Transverse colon (tissue), 3 donors: Measurements from ENCODE around the gene EMX1.

ENCODE experiments used
- CTCF ChIP-seq, 5 experiments: fragments of 200-600 bp in 3 of 5; fragments of 450-650 bp in 2 of 5; sonication (generic) in 3 of 5; IDR thresholded peaks; 1 replicate in 2 of 5; 2 replicates in 3 of 5; pipeline ENCODE4 v1.5.1; 2016 to 2017; ENCODE audit warnings: antibody characterized with exemption in 5 of 5, inconsistent platforms in 3 of 5, mild to moderate bottlenecking in 2 of 5, moderate library complexity in 1 of 5
- EP300 ChIP-seq: sonication (generic); formaldehyde crosslinking; IDR thresholded peaks from one replicate; pipeline ENCODE4 v1.6.1; 2017; ENCODE audit warnings: antibody characterized with exemption, low read depth
- POLR2A ChIP-seq: fragments of 450-650 bp; IDR thresholded peaks from one replicate; pipeline ENCODE4 v1.6.1; 2016; ENCODE audit warnings: antibody characterized with exemption, mild to moderate bottlenecking, moderate library complexity

GRCh38 chr2:72952110-72952823, 34.9 kb downstream of the EMX1 start:
- no peak for TF ChIP-seq EP300
- no peak for TF ChIP-seq CTCF (IDR thresholded peaks at IDR 0.05)
- no peak for TF ChIP-seq POLR2A
